Duodenal mucosa (tissue), 2 donors: ENCODE data around the gene P4HTM.
A peak's percentile ranks its signal among the peaks of the same experiment; 100 is the strongest.

Experiments used
- H3K27ac ChIP-seq: one replicate; pipeline ENCODE4 v1.7.0; 2013; ENCODE audit warnings: low read depth, low read length
- H3K27me3 ChIP-seq, 2 donors: one replicate each; pipeline ENCODE4 v1.7.0; 2013; ENCODE audit warnings: low read length in 2 of 2, control low read depth in 1 of 2; ENCODE audit not compliant: insufficient read depth in 2 of 2, control insufficient read depth in 1 of 2
- H3K36me3 ChIP-seq, 2 donors: one replicate each; pipeline ENCODE4 v1.7.0; 2013; ENCODE audit warnings: low read length in 2 of 2, control low read depth in 1 of 2; ENCODE audit not compliant: insufficient read depth in 2 of 2, control insufficient read depth in 1 of 2
- H3K4me1 ChIP-seq, 2 donors: one replicate each; pipeline ENCODE4 v1.7.0; 2013; ENCODE audit warnings: low read length in 2 of 2, control low read depth in 1 of 2; ENCODE audit not compliant: insufficient read depth in 2 of 2, control insufficient read depth in 1 of 2
- H3K4me3 ChIP-seq, 2 donors: one replicate each; pipeline ENCODE4 v1.7.0; 2013; ENCODE audit warnings: low read length in 2 of 2, low read depth in 1 of 2
- H3K9ac ChIP-seq, 2 donors: one replicate each; pipeline ENCODE4 v1.7.0; 2013; ENCODE audit warnings: low read length in 2 of 2, low read depth in 1 of 2
- H3K9me3 ChIP-seq, 2 donors: one replicate each; pipeline ENCODE4 v1.7.0; 2013; ENCODE audit warnings: low read length in 2 of 2, control low read depth in 1 of 2; ENCODE audit not compliant: control insufficient read depth in 1 of 2

Gene P4HTM

GRCh38 chr3:49029563-49029884, 39.5 kb downstream of the P4HTM start:
- Histone ChIP-seq H3K9ac (peak overlapping the region; percentile 75 to 98), H3K4me3 (peak overlapping the region; percentile 64 to 90), H3K9me3 (no peaks in the 10 kb centered on the region), H3K27ac (peak overlapping the region; percentile 80), H3K27me3 (no peaks in the 10 kb centered on the region), H3K4me1 (peaks cover 20 to 30% of the 10 kb centered on the region in 2 donors), H3K36me3 (peaks cover 47 to 67% of the 10 kb centered on the region in 2 donors)

GRCh38 chr3:49030321-49030720, 40.3 kb downstream of the P4HTM start:
- Histone ChIP-seq H3K27me3 (no peaks in the 10 kb centered on the region), H3K9me3 (no peaks in the 10 kb centered on the region), H3K4me3 (no peak overlapping the region), H3K9ac (no peak overlapping the region), H3K4me1 (peaks cover 18 to 24% of the 10 kb centered on the region in 2 donors), H3K27ac (no peak overlapping the region), H3K36me3 (peaks cover 39 to 67% of the 10 kb centered on the region in 2 donors)

- Histone ChIP-seq H3K9ac (no peak overlapping the region), H3K27me3 (no peaks in the 10 kb centered on the region), H3K4me1 (peaks cover 11 to 14% of the 10 kb centered on the region in 2 donors), H3K4me3 (no peak overlapping the region), H3K36me3 (peaks cover 28 to 59% of the 10 kb centered on the region in 2 donors), H3K27ac (no peak overlapping the region), H3K9me3 (no peaks in the 10 kb centered on the region)
Observed at GRCh38 chr3:49032646-49033304, 42.7 kb downstream of the P4HTM start.

DNA sequence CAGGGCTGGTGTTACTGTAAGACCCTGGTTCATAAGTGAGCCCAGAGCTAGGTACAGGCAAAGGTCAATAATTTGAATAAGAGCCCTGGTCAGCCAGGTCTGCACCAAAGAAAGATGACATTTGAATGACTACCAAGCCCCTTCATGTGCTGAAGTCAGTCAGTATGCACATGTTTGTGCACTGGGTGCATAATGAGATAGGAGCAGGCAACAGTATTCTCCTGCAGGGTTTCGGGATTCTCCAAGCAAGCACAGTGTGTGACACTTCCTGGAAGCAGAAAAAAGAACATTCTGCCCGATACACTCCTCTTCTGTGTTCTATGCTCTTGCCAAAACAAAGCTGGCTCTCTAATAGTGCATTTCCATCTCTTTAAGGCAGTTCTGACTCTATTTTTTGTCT, 44.6 kb downstream of the P4HTM start:
- H3K36me3 ChIP-seq: peaks cover 28 to 59% of the 10 kb centered on the region in 2 donors
- H3K27me3 ChIP-seq: no peaks in the 10 kb centered on the region
- no peaks in the 10 kb centered on the region for H3K9me3 ChIP-seq
- no peaks in the 10 kb centered on the region for H3K4me1 ChIP-seq
- H3K4me3 ChIP-seq: no peak overlapping the region
- H3K27ac ChIP-seq: no peak overlapping the region
- no peak overlapping the region for H3K9ac ChIP-seq

DNA sequence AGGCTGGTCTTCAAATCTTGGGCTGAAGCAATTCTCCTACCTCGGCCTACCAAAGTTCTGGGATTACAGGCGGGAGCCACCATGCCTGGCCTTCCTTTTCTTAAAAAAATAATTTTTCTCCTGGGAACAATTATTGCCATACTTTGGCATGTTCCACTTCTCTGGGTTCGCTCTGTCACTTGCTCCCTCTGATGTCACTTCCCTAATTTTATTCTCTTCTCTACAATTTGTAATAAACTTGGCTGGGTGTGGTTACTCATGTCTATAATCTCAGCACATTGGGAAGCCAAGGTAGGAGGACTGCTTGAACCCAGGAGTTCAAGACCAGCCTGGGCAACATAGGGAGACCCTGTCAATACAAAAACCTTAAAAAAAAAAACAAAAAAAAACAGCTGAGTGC, 45.2 kb downstream of the P4HTM start:
- Histone ChIP-seq H3K4me3 (no peak overlapping the region), H3K4me1 (no peaks in the 10 kb centered on the region), H3K36me3 (peaks cover 28 to 60% of the 10 kb centered on the region in 2 donors), H3K9me3 (no peaks in the 10 kb centered on the region), H3K27me3 (no peaks in the 10 kb centered on the region), H3K27ac (no peak overlapping the region), H3K9ac (no peak overlapping the region)

- Histone ChIP-seq H3K36me3 (peaks cover 34 to 62% of the 10 kb centered on the region in 2 donors), H3K27ac (no peak overlapping the region), H3K9ac (no peak overlapping the region), H3K4me3 (no peak overlapping the region), H3K4me1 (no peaks in the 10 kb centered on the region), H3K9me3 (no peaks in the 10 kb centered on the region), H3K27me3 (no peaks in the 10 kb centered on the region)
Observed at GRCh38 chr3:49053543-49053942, 63.5 kb downstream of the P4HTM start.

DNA sequence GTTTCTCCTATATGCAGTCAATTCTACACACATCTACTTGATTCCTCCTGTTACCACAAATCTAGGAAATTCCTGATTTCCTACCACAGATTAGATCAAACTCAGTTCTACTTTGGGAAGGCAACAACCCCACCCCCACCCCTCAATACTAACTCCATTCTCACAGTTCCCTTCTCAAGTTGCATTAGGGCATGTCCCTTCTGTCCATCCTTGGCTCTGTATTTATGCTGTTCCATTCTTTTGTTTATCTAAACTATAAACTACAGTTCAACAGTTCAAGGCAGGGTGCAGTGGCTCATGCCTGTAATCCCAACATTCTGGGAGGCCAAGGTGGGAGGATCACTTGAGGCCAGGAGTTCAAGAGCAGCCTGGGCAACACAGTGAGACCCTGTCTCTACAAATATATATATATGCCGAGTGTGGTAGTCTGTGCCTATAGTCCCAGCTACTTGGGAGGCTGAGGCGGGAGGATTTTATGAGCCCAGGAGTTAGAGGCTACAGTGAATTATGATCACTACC, 64.4 kb downstream of the P4HTM start:
- Histone ChIP-seq H3K9ac (no peak overlapping the region), H3K4me1 (no peaks in the 10 kb centered on the region), H3K9me3 (no peaks in the 10 kb centered on the region), H3K27me3 (no peaks in the 10 kb centered on the region), H3K4me3 (no peak overlapping the region), H3K36me3 (peaks cover 34 to 59% of the 10 kb centered on the region in 2 donors), H3K27ac (no peak overlapping the region)
